K562 (cell line): ENCODE data around the gene RPL22L1. TPM values are rescaled to one million over a fixed set of nuclear protein-coding genes. Genes with fewer than 3 reads are reported as not detected.
A peak's percentile ranks its signal among the peaks of the same experiment; 100 is the strongest.

ENCODE experiments used
- BCL6 ChIP-seq: fragments of 250-450 bp; sonication (Bioruptor Pico); IDR thresholded peaks from 2 replicates; pipeline ENCODE4 v1.4.0; 2020
- CBFA2T3 ChIP-seq: fragments of 450-650 bp; IDR thresholded peaks from 2 replicates; pipeline ENCODE4 v1.6.1; 2017
- CBX5 ChIP-seq: IDR thresholded peaks from 2 replicates; pipeline ENCODE4 v1.6.1; 2014; ENCODE audit warnings: low read depth, borderline replicate concordance
- ETS2 ChIP-seq: IDR thresholded peaks from 2 replicates; pipeline ENCODE4 v1.6.1; 2016; ENCODE audit warnings: borderline replicate concordance, missing genetic modification characterization, mild to moderate bottlenecking, moderate library complexity, missing compliant biosample characterization; ENCODE audit not compliant: poor library complexity, severe bottlenecking
- HDAC6 ChIP-seq: IDR thresholded peaks from 2 replicates; pipeline ENCODE4 v1.6.1; 2012; ENCODE audit warnings: low read depth, mild to moderate bottlenecking, control low read depth, inconsistent platforms, low read length, moderate library complexity
- HIVEP1 ChIP-seq: fragments of 250-450 bp; sonication (Bioruptor Pico); IDR thresholded peaks from 2 replicates; pipeline ENCODE4 v1.4.0; 2020; ENCODE audit warnings: mild to moderate bottlenecking
- MTA2 ChIP-seq: fragments of 450-650 bp; IDR thresholded peaks from 2 replicates; pipeline ENCODE4 v1.6.1; 2016; ENCODE audit warnings: low read depth
- MYBL2 ChIP-seq, 2 experiments: fragments of 450-650 bp in 1 of 2; sonication (generic) in 1 of 2; formaldehyde crosslinking in 1 of 2; IDR thresholded peaks; 2 replicates each; pipeline versions ENCODE4 v1.6.1 to v1.8.1; 2017 to 2022; ENCODE audit warnings: borderline replicate concordance in 1 of 2, inconsistent platforms in 1 of 2, low read depth in 1 of 2, mild to moderate bottlenecking in 1 of 2, missing genetic modification reagents in 1 of 2, moderate library complexity in 1 of 2
- NR4A1 ChIP-seq, 2 experiments: fragments of 250-450 bp in 1 of 2; fragments of 450-650 bp in 1 of 2; sonication (Bioruptor Pico) in 1 of 2; IDR thresholded peaks; 2 replicates each; pipeline versions ENCODE4 v1.4.0 to v1.6.1; 2016 to 2020; ENCODE audit warnings: mild to moderate bottlenecking in 2 of 2, missing compliant biosample characterization in 1 of 2, missing genetic modification characterization in 1 of 2, moderate library complexity in 1 of 2
- PHB2 ChIP-seq: fragments of 450-650 bp; IDR thresholded peaks from 2 replicates; pipeline ENCODE4 v1.6.1; 2017; ENCODE audit warnings: low read depth
- POLR3G ChIP-seq: IDR thresholded peaks from 2 replicates; pipeline ENCODE4 v1.6.1; 2011; ENCODE audit not compliant: insufficient read length, insufficient replicate concordance; ENCODE audit errors: extremely low read depth
- SMARCE1 ChIP-seq: fragments of 450-650 bp; IDR thresholded peaks from 2 replicates; pipeline ENCODE4 v1.7.1; 2016; ENCODE audit warnings: mild to moderate bottlenecking
- SPI1 ChIP-seq: IDR thresholded peaks from 2 replicates; pipeline ENCODE4 v1.6.1; 2011; ENCODE audit warnings: low read depth, low read length, control low read depth, borderline replicate concordance
- TBL1XR1 ChIP-seq, 2 experiments: IDR thresholded peaks; 2 replicates each; pipeline ENCODE4 v1.6.1; 2012; ENCODE audit warnings: improper control_type of control experiment in 2 of 2, low read length in 2 of 2, mild to moderate bottlenecking in 1 of 2
- TBP ChIP-seq: optimal IDR thresholded peaks from 2 replicates; pipeline ENCODE3; 2011; ENCODE audit warnings: low read depth, low read length, improper control_type of control experiment
- YBX1 ChIP-seq: fragments of 450-650 bp; IDR thresholded peaks from 2 replicates; pipeline ENCODE4 v1.7.1; 2016; ENCODE audit warnings: mild to moderate bottlenecking
- ZNF24 ChIP-seq: fragments of 450-650 bp; IDR thresholded peaks from 2 replicates; pipeline ENCODE4 v1.6.1; 2016
- ZNF586 ChIP-seq: fragments of 450-650 bp; formaldehyde crosslinking; conservative IDR thresholded peaks from 2 replicates; pipeline ENCODE4 v1.4.0; 2020; ENCODE audit warnings: mild to moderate bottlenecking, moderate library complexity
- polyA plus RNA-seq, 8 experiments: library from polyadenylated mRNA; depleted of rRNA in 4 of 8; stranded (reverse) in 5 of 8; unstranded in 3 of 8; fragments of >200 nt; fragmentation: Nextera tagmentation in 2 of 8; fragmentation: Illumina TruSeq in 1 of 8; extraction: Ambion mirVana in 2 of 8; extraction: Trizol in 1 of 8; gene quantifications; 2 replicates each; pipeline versions ENCODE4 v1.2.1 to v1.2.3, GENCODE V29; 2011 to 2014; ENCODE audit warnings: inconsistent platforms in 1 of 8, missing spikeins in 1 of 8
- total RNA-seq, 7 experiments: library from RNA; depleted of rRNA in 6 of 7; stranded (reverse); fragments of >200 nt in 6 of 7; fragmentation: Illumina TruSeq in 2 of 7; extraction: Trizol in 2 of 7; gene quantifications; 2 replicates each; pipeline versions ENCODE4 v1.2.1 to v1.2.3, GENCODE V29; 2011 to 2021; ENCODE audit warnings: low replicate concordance in 1 of 7
- TF ChIP-seq, protein P1 (sequence below): sonication (generic); formaldehyde crosslinking; IDR thresholded peaks from 2 replicates; pipeline ENCODE4 v1.8.0; 2022; ENCODE audit warnings: mild to moderate bottlenecking, missing genetic modification reagents
- TF ChIP-seq, protein P2 (sequence below): fragments of 200-800 bp; sonication (Bioruptor generic); IDR thresholded peaks from 2 replicates; pipeline ENCODE4 v1.6.1; 2017; ENCODE audit warnings: missing genetic modification characterization, missing compliant biosample characterization
- TF ChIP-seq, protein P3 (sequence below): IDR thresholded peaks from 3 replicates; pipeline ENCODE4 v1.6.1; 2011; ENCODE audit warnings: borderline replicate concordance, mild to moderate bottlenecking, moderate library complexity; ENCODE audit not compliant: insufficient read length; ENCODE audit errors: extremely low read depth

RPL22L1 gene
- total and polyA plus RNA-seq, 9 of the 15 experiments (the other 6 are each of a cell fraction or from before 2014, with no cell fraction given) = 53.9 to 198 (median 108) TPM

DNA sequence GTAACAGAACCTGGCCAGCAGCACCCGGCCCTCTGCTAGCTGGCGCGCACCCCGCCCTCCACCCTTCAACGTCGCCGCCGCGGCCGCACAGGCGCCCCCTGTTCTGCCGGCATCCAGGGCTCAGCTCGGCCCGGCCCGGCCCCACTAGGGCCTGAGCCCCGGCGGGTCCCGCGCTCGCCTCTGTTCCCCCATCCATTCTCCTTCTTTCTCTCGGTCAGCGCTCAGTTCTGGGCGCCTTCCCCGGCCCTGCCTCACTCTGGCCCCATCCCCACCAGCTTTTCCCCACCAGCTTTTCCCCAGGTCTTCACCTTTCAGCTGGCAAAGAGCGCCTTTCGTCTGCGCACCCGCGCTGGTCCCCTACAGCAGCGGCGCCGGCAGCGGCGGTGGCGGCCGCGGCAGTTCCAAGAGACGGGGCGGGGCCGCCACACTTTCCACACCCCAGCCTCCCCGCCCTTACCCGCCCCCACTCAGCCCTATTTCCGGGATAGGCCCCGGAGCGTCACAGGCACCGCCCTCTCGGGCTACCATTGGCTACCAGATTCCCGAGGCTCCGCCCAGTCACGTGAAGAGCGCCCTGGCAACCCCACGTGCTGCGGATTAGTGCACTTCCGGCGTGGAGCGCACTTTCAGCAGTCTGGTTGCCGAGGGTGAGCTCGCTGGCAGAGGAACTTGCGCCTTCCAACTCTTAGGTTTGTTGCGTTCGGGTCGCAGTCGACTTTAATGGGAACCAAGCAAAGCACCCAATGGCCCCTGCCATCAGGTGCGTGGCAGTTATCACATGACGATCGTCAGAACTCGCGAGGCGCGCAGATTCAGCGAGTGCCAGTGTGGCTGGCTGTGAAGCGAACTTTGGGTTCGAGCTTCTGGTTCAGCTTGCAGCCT is 38.5 kb upstream of the RPL22L1 start, which contains the start of gene EIF5A2 (continued):
- TF ChIP-seq HDAC6 = no peak
- TF ChIP-seq, protein P1, sequence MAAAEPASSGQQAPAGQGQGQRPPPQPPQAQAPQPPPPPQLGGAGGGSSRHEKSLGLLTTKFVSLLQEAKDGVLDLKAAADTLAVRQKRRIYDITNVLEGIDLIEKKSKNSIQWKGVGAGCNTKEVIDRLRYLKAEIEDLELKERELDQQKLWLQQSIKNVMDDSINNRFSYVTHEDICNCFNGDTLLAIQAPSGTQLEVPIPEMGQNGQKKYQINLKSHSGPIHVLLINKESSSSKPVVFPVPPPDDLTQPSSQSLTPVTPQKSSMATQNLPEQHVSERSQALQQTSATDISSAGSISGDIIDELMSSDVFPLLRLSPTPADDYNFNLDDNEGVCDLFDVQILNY (CRISPR knock-in tag) = no peak; the same call in 1 of the 2 replicates
- TF ChIP-seq POLR3G = no peak
- TF ChIP-seq, protein P2, sequence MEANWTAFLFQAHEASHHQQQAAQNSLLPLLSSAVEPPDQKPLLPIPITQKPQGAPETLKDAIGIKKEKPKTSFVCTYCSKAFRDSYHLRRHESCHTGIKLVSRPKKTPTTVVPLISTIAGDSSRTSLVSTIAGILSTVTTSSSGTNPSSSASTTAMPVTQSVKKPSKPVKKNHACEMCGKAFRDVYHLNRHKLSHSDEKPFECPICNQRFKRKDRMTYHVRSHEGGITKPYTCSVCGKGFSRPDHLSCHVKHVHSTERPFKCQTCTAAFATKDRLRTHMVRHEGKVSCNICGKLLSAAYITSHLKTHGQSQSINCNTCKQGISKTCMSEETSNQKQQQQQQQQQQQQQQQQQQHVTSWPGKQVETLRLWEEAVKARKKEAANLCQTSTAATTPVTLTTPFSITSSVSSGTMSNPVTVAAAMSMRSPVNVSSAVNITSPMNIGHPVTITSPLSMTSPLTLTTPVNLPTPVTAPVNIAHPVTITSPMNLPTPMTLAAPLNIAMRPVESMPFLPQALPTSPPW (CRISPR knock-in tag) = peak; percentile 86
- no peak for TF ChIP-seq MTA2
- no peak for TF ChIP-seq ZNF586 (CRISPR knock-in tag)
- TF ChIP-seq NR4A1 (CRISPR knock-in tag; IDR thresholded peaks at IDR 0.05) = no peak
- peak; percentile 37; the same call in 1 of the 2 replicates for TF ChIP-seq NR4A1 (tag; IDR thresholded peaks at IDR 0.05)
- TF ChIP-seq, protein P3, sequence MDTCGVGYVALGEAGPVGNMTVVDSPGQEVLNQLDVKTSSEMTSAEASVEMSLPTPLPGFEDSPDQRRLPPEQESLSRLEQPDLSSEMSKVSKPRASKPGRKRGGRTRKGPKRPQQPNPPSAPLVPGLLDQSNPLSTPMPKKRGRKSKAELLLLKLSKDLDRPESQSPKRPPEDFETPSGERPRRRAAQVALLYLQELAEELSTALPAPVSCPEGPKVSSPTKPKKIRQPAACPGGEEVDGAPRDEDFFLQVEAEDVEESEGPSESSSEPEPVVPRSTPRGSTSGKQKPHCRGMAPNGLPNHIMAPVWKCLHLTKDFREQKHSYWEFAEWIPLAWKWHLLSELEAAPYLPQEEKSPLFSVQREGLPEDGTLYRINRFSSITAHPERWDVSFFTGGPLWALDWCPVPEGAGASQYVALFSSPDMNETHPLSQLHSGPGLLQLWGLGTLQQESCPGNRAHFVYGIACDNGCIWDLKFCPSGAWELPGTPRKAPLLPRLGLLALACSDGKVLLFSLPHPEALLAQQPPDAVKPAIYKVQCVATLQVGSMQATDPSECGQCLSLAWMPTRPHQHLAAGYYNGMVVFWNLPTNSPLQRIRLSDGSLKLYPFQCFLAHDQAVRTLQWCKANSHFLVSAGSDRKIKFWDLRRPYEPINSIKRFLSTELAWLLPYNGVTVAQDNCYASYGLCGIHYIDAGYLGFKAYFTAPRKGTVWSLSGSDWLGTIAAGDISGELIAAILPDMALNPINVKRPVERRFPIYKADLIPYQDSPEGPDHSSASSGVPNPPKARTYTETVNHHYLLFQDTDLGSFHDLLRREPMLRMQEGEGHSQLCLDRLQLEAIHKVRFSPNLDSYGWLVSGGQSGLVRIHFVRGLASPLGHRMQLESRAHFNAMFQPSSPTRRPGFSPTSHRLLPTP = no peak
- TF ChIP-seq CBFA2T3 = no peak
- TF ChIP-seq MYBL2 (IDR thresholded peaks at IDR 0.05; ENCODE audit: low read depth) = no peak
- TF ChIP-seq MYBL2 (CRISPR knock-in tag; IDR thresholded peaks at IDR 0.05; ENCODE audit: borderline replicate concordance) = no peak
- peak; percentile 69 for TF ChIP-seq TBP
- no peak for TF ChIP-seq ETS2
- TF ChIP-seq SPI1 = no peak
- TF ChIP-seq TBL1XR1 (IDR thresholded peaks at IDR 0.05; ENCODE audit: low read length in 2 of 2) = no peak
- TF ChIP-seq BCL6 (CRISPR knock-in tag) = no peak
- TF ChIP-seq SMARCE1 = no peak
- TF ChIP-seq CBX5 = peak; percentile 70; the same call in 1 of the 2 replicates
- no peak for TF ChIP-seq HIVEP1 (CRISPR knock-in tag)
- TF ChIP-seq YBX1 = no peak
- no peak for TF ChIP-seq PHB2
- TF ChIP-seq ZNF24 = no peak
